ENCODE data around the gene THRSP.

The THRSP gene

DNA sequence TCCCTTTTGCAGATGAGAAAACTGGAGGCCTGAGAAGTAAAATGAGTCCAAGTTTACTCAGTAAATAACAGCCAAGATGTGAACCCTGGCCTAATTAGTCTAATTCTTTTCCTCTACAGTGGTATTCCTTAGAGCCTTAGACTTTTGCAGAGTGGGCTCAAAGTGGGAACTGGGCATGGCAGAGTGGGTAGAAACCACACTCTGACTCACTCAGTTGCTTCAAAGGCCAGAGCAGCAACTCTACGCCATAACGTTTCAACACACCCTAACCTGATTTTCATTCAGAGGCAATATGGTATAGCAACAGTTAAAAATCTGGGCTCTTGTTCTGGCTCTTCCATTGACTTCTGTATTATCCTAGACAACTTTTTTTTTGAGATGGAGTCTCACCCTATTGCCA, 2.8 kb downstream of the THRSP start:
- no peak for ATAC-seq (ENCODE audit: low read depth)
- TF ChIP-seq, protein P1, sequence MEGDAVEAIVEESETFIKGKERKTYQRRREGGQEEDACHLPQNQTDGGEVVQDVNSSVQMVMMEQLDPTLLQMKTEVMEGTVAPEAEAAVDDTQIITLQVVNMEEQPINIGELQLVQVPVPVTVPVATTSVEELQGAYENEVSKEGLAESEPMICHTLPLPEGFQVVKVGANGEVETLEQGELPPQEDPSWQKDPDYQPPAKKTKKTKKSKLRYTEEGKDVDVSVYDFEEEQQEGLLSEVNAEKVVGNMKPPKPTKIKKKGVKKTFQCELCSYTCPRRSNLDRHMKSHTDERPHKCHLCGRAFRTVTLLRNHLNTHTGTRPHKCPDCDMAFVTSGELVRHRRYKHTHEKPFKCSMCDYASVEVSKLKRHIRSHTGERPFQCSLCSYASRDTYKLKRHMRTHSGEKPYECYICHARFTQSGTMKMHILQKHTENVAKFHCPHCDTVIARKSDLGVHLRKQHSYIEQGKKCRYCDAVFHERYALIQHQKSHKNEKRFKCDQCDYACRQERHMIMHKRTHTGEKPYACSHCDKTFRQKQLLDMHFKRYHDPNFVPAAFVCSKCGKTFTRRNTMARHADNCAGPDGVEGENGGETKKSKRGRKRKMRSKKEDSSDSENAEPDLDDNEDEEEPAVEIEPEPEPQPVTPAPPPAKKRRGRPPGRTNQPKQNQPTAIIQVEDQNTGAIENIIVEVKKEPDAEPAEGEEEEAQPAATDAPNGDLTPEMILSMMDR (IDR thresholded peaks at IDR 0.05; ENCODE audit: poor library complexity, severe bottlenecking): no peak
- Histone ChIP-seq H3K27ac (ENCODE audit: poor library complexity, severe bottlenecking) (no peak overlapping the region), H3K4me1 (ENCODE audit: insufficient read depth, poor library complexity, severe bottlenecking) (no peaks in the 10 kb centered on the region), H3K27me3 (ENCODE audit: insufficient read depth, poor library complexity, severe bottlenecking) (no peaks in the 10 kb centered on the region), H3K9me3 (ENCODE audit: severe bottlenecking) (no peaks in the 10 kb centered on the region), H3K4me3 (ENCODE audit: severe bottlenecking) (no peak overlapping the region), H3K36me3 (ENCODE audit: low read depth) (peaks cover 26% of the 10 kb centered on the region)
- DNase-seq (ENCODE audit: low spot score): no peak

DNA sequence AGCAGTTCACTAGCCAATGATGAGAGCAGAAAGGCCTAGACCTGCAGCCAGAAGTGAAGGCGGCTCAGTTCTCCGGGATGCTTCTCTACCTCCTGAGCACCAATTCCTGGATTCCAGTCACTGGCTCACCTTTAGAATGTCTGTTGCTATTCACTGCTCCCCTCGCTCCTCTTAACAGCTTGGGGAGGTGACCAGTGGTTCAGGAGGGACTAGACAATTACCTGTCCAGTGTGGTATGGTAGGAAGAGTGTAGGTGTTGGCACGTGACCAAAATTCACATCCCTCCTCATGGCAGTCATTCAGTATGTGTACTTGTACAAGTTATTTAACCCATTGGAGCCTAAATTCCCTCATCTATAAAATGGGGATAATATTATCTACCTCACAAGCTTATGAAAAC, 4.0 kb downstream of the THRSP start:
- H3K4me3 ChIP-seq (ENCODE audit: severe bottlenecking): no peak overlapping the region
- TF ChIP-seq, protein P1 (IDR thresholded peaks at IDR 0.05; ENCODE audit: poor library complexity, severe bottlenecking): no peak
- no peaks in the 10 kb centered on the region for H3K27me3 ChIP-seq (ENCODE audit: insufficient read depth, poor library complexity, severe bottlenecking)
- no peak for ATAC-seq (ENCODE audit: low read depth)
- H3K9me3 ChIP-seq (ENCODE audit: severe bottlenecking): no peaks in the 10 kb centered on the region
- no peak overlapping the region for H3K27ac ChIP-seq (ENCODE audit: poor library complexity, severe bottlenecking)
- H3K4me1 ChIP-seq (ENCODE audit: insufficient read depth, poor library complexity, severe bottlenecking): no peaks in the 10 kb centered on the region
- no peak for DNase-seq (ENCODE audit: low spot score)
- peaks cover 38% of the 10 kb centered on the region for H3K36me3 ChIP-seq (ENCODE audit: low read depth)

DNA sequence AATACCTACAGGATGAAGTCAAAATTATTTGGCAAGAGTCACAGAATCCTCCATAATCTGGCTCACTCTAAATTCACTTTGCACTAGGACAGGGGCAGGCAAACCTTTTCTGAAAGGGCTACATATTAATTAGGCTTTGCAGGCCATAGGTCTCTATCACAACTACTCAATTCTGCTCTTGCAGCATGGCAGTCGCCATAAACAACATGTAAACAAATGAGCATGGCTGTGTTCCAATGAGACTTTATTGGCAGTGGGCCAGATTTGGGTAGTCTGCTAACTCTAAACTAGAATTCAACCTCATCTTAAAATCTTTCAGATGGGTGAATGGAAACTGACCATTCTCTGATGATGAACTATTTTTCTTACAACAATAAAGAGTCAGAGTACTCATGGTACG, 5.8 kb downstream of the THRSP start:
- ATAC-seq (ENCODE audit: low read depth) (no peak), DNase-seq (ENCODE audit: low spot score) (no peak)
- H3K9me3 ChIP-seq (ENCODE audit: severe bottlenecking): no peaks in the 10 kb centered on the region
- peaks cover 45% of the 10 kb centered on the region for H3K36me3 ChIP-seq (ENCODE audit: low read depth)
- H3K4me1 ChIP-seq (ENCODE audit: insufficient read depth, poor library complexity, severe bottlenecking): no peaks in the 10 kb centered on the region
- H3K27me3 ChIP-seq (ENCODE audit: insufficient read depth, poor library complexity, severe bottlenecking): no peaks in the 10 kb centered on the region
- no peak overlapping the region for H3K4me3 ChIP-seq (ENCODE audit: severe bottlenecking)
- H3K27ac ChIP-seq (ENCODE audit: poor library complexity, severe bottlenecking): no peak overlapping the region
- TF ChIP-seq, protein P1 (IDR thresholded peaks at IDR 0.05; ENCODE audit: poor library complexity, severe bottlenecking): no peak

- H3K27me3 ChIP-seq (ENCODE audit: insufficient read depth, poor library complexity, severe bottlenecking): no peaks in the 10 kb centered on the region
- ATAC-seq (ENCODE audit: low read depth) (no peak), DNase-seq (ENCODE audit: low spot score) (no peak)
- H3K4me1 ChIP-seq (ENCODE audit: insufficient read depth, poor library complexity, severe bottlenecking): peaks cover 5% of the 10 kb centered on the region
- no peak overlapping the region for H3K27ac ChIP-seq (ENCODE audit: poor library complexity, severe bottlenecking)
- TF ChIP-seq, protein P1 (IDR thresholded peaks at IDR 0.05; ENCODE audit: poor library complexity, severe bottlenecking): no peak
- H3K9me3 ChIP-seq (ENCODE audit: severe bottlenecking): no peaks in the 10 kb centered on the region
- H3K4me3 ChIP-seq (ENCODE audit: severe bottlenecking): no peak overlapping the region
- peaks cover 48% of the 10 kb centered on the region for H3K36me3 ChIP-seq (ENCODE audit: low read depth)
These were observed 7.0 kb downstream of the THRSP start for GRCh38 chr11:78070621-78071020.

DNA sequence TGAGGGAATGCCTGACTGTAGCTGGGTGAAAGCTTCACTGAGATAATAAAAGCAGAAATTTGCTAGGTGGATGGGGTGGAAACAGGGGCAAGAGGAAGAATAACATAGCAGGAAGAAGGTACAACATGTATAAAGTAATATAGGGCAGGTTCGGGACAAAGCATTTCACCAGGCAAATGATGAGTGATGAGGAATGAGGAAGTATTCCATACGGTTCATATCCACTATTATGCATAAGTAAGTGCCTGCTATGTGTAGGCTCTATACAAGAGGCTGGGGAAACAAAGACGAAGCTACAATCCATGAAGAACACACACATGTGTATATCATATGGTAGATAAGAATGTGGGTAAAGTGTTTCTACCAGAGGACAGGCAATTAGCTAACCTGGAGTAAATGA, 8.1 kb downstream of the THRSP start:
- no peak overlapping the region for H3K4me3 ChIP-seq (ENCODE audit: severe bottlenecking)
- TF ChIP-seq, protein P1 (IDR thresholded peaks at IDR 0.05; ENCODE audit: poor library complexity, severe bottlenecking): no peak
- peaks cover 5% of the 10 kb centered on the region for H3K4me1 ChIP-seq (ENCODE audit: insufficient read depth, poor library complexity, severe bottlenecking)
- H3K9me3 ChIP-seq (ENCODE audit: severe bottlenecking): no peaks in the 10 kb centered on the region
- DNase-seq (ENCODE audit: low spot score) (no peak), ATAC-seq (ENCODE audit: low read depth) (no peak)
- H3K27me3 ChIP-seq (ENCODE audit: insufficient read depth, poor library complexity, severe bottlenecking): no peaks in the 10 kb centered on the region
- no peak overlapping the region for H3K27ac ChIP-seq (ENCODE audit: poor library complexity, severe bottlenecking)
- H3K36me3 ChIP-seq (ENCODE audit: low read depth): peaks cover 48% of the 10 kb centered on the region
